HG02870 (cell line): ENCODE measurements around the gene A3GALT2.

Source experiments
- ATAC-seq: cut with Tn5 transposase; IDR thresholded peaks from one replicate; pipeline ENCODE4 v1.9.1; 2021; ENCODE audit warnings: mild to moderate bottlenecking, moderate library complexity; ENCODE audit not compliant: unreplicated experiment

A3GALT2 gene

DNA sequence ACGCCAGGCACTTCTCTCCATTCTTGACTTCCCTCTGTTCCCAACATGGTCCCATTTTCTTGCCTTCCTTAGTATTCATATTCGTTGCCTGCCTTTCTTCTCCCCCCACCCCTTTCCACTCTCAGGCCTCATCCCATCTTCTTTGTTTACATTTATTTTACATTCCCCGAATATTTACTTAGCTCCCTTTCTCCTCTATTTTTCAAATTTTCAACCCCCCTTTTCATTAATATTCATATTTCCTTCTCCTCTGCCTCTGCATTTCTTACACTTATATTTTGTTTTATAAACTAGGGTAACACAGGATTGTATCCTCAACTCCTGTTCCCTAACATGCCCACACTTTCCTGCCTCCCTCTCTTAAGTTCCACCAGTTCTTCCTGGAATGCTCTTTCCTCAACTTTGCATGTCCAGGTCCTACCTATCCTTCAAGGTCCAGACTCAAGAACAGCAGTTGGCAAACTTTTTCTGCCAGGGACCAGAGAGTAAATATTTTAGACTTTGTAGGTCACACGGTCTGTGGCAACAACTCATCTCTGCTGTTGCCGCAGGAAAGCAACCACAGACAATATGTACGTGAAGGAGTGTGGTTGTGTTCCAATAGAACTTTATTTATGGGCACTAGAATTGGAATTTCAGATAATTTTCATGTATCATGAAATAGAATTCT lies 29.8 kb upstream of the A3GALT2 start:
- no peak for ATAC-seq

DNA sequence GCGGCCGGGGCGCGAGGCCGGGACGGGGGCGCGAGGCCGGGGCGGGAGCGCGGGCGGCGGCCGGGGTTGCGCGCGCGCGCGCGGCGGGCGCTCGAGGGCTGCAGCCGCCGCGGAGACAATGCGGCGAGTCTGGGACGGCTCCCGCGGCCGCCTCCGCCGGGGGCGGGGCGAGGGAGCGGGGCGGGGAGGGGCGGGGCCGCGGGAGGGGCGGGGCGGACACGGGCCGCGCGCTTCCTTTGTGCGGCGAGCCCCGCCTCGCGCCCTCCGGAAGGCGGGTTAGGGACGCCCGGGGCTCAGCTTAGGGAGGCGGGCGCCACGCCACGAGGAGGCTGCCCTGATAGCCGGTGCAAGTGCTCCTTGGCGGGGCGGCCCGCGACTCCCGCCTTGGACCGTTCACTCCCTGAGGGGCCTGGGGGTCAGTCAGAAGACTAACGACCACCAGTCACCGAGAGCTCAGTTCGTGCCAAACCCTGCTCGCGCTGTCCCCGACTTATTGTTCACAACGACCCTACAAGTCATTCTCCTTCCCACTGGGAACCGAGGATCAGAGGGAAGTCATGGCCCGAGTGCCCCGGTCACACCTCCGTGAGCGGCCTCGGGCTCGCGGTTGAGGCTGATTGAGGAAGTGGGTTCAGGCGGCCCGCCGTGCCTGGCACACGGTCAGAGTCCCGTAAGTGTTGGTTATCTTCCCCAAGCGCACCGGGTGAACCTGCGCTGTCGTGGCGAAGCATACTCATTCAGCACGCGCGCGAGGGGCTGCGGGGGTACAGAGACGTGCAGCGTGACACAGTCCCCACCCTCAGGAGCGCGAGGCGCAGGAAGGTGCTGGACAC lies 29.1 kb upstream of the A3GALT2 start:
- peak; percentile 77 for ATAC-seq

DNA sequence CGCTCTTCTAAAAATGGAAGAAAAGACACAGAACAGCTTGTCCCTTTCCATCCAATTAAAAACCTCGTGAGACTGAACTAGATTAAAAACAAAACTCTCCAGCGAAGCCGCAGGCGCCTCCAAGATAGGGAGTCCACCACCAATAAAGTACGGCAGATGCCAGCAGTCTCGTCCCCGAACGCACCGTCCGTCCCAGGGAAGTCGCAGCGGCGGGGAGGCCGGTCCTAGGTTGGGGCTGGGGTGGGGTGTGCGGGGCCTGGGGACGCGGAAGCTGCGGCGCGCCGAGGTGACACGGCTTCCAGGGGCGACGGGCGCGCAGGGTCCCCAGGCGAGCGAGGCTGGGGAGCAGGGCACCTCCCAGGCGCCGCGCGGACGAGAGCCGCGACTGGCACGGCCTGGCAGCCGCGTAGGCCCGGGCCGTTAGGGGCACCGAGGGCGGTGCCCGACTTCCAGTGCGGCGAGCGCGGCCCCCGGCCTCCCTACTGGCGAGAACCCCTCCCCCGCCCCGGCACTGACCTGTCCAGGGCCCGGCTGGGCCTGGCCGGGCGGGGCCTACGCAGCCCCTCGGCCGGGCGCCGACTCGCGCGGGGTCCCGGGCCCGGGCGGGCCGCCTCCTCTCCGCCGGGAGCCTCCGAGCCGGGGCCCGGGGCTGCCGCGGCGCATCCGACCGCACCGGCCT lies 28.3 kb upstream of the A3GALT2 start:
- ATAC-seq = peak; percentile 24

DNA sequence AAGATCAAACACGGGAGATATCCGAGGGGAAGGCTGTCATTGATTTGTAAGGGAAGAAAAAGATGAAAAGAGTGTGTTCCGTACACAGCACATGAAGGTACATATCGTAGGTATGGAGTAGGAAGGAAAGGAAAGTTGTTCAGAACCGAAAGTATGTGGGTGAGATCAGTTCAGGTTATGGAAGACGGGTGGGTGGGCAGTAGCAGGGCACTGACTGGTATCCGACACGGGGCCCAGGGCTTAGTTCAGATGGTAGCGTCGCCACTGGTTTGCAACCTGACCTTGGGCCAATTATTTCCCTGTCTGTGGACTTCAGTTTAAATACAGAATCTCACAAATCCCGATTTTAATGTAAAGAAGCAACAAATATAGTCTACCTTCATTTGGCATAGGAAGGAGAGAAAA lies 27.8 kb upstream of the A3GALT2 start:
- ATAC-seq = no peak

DNA sequence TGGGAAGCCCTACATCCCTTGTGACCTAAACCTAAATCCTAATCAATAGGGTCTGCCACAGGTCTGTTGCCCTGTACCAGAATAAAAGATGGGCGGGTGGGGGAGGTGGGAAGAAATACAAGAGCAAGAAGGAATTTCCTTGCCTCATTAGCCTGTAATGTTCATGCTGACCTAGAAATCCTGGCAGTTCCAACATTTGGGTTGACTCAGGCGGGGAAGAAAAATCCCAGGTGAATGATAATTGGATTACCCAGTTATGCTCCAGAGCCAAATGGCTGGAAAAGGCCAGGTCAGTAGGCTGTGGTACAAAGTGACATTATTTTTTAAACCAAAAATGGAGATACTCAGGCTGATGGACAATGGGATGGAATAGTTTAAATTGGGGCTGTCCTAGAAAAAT lies 27.3 kb upstream of the A3GALT2 start:
- no peak for ATAC-seq

DNA sequence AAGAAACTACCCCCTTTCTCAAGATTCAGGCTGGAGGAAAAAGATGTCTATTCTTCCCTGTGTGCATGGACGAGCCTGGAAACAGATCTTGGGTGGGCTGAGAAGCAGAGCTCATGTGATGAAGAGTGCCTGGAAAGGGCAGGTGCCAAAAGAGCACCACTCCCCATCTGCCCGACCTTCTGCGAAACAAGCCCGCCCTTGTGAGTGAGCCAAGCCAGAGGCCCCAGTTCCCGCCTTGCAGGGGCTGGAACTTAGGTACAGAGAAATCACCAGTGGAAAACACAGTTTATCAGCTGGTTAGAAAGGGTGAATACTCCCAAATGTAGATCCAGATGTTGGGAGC lies 26.7 kb upstream of the A3GALT2 start:
- no peak for ATAC-seq

DNA sequence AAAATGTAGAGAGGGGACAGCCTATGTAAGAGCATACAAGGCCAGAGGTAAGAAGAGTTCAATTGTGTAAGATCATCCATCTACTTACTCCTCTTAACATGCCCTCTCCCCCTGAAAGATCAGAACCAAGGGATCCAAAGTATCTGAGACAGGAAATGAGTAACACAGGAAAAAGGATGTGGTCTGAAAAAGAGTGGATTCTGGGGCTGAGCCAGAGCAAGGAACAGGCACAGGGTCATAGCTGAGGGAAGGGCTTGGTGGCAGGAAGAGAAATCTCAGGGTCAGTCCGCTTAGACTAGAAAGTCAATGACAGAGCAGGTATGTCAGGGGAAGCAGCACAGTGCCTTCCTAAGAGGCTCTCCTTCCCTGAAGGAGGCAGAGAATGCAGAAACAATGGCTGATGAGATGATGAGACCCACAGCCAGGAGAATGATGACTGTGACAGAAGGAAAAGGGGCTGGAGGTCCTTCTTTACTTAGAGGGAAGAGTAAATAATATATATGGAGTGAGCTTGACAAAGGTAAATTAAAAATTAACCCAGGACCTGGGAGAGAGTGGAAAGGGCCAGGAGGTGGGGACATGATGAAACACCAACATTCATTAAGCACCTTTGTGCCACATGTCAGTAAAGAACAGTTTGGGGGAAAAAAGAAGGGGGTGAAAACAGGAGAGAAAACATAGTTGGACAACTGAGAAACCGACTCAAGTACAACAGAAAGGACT lies 26.2 kb upstream of the A3GALT2 start:
- no peak for ATAC-seq

DNA sequence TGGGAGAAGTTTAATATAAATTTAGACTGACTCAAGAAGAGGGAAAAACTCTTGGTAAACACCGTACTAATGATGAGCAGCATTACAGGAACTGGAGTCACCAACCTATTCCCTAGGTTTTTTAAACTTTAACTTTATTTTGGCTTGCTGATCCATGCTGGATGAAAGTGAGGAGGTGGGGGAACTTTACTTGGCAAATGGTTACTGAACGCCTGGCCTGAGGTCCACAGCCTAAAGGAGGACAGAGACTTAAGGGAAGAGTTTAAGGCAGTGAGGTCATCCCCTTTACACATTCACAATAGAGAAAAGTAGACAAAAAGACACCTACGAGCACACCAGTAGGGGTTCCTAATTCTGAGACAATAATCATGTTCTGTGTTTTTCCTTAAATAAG lies 25.6 kb upstream of the A3GALT2 start:
- ATAC-seq = no peak

DNA sequence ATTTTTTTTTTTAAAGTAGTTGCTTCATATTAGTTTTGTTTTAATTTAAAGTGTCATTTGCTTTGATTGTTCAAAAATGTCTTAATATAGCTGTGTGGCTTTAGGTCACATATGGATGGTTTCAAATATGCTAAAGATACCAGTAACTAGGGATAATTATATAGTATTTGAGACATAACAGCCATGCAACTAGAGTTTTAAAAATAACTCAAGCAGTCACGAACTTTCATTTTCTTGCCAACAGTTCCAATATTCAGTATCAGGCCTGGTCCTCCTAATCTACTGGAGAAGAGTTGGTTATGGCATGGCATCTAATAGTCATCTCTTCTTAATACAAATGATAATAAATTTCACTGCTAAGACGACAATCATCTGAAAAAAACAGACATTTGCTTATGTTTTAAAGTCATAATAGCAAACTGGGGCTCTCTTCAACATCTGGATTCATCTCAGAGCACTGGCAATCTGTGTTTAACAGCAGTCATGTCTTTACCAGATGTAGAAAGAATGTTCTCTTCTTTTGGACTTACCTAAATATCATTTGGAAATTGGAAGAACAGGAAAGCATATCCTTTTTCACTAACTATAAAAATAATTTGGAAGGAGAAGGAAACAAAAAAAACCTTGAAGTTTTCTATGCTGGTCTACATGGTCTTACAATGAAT lies 24.1 kb upstream of the A3GALT2 start:
- ATAC-seq = no peak

DNA sequence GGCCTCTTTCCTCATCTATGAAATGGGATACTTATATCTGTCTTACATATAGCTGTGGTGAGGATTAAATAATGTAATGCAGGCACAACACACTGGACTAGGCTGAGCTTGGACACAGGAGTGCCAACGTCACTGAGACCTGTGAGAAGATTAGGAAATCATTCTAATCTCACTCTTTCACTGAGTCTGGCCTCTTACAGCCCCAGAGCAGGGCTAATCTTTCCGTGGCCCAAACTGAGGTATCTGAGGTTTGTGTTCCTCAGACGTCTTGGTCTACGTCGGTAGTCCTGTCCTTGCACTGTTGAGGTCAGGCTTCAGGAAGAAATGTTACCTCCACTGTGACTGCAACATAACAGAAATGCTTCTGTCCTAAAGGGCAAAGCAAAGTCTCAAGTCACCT lies 22.6 kb upstream of the A3GALT2 start:
- no peak for ATAC-seq

DNA sequence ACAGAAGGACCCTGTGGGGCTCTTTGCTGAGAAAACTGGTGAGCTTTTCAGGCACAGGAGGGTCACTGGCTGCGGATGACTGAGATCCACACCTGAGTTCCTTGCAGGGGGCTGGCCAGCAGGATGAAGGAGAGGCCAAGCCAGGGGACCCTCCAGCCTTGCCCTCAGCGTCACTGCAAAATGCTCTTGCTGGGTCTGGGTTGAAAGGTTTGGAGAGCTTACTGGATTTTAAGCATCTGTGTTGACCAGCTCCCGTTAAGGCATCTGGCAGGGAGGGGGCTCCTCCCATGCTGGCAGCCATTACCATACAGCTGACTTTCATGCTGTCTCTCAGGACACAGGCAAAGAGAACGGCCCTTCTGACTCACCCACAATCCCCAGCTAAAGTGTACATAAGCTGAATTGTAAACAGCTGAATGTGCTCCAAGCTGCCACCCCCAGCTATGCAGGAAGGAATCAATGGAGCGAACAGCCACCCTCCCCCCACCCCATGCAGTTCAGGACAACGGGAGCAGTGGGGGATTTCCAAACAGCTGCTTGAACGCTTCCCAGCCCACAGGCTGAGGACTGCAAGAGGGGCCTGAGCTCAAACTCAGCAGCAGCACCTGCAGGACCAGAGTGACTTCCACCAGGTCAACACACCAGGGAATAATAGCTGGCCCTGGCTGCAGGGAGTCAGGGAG lies 21.3 kb upstream of the A3GALT2 start:
- ATAC-seq = no peak

DNA sequence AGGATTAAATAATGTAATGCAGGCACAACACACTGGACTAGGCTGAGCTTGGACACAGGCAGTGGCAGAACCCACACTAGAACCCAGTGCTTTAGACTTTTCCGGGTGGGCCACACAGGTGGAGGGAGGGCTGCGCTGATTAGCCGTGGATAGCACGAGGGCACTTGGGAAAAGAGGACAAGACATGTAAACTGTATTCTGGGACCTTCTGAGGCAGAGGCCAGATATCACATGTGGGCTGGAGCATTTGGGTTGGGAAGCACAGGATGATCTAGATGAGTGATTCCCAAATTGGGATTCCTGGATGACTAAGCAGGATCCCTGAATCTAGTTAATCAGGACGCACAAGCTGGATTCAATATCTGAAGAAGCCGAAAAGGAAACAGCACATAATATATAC lies 20.3 kb upstream of the A3GALT2 start:
- ATAC-seq = no peak

DNA sequence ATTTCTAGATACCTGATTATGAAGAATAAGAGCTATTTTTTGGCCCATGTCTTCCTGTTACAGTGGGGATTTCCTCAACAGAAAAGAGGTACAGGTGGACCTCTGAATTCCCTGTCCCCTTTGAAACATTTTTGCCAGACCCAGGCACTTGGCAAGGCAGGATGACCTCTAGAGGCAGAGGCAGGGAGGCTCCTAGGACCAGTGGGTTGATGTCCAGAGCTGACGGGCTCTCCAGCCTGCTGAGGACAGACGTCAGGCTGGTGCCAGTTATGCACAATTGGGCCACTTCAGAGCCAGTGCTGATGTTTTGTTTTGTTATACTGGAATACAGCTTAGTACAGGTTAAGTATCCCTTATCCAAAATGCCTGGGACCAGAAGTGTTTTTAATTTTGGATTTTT lies 18.5 kb upstream of the A3GALT2 start:
- ATAC-seq = no peak

DNA sequence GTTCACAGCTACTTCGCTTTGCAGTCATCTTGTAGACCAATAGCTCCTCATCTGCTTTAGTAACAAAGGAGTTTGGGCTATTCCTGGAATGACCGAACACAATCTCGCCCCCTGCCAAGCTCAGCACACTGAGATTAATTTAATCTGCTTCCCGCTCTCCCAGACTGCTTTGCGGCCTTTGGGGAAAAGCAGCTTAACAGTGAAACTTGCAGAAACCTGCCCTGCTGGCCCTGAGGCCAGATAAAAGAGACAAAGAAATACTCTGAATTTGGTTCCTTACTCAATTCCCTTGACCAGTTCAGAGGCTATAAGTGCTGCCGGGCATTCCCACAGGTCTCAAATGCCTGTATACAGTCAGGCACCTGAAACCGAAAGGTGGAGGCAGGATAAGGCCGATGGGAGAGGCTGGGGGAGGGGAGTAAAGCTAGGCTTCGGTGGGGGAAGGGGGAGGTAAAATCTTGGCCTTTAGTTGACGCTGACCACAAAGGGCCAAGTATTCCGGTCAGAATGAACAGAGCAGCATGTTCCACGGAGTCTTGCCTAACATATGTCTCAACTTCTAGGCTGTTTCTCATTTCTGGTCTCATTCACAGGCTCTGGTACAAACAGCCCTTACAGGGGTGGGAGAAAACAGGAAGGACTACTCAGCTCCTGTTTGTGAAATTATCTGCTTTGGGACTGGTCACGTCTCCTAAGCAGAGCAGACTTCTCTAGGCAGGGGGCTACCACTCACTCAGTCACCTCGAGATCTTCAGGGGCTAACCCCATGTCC lies 17.7 kb upstream of the A3GALT2 start:
- ATAC-seq = no peak

DNA sequence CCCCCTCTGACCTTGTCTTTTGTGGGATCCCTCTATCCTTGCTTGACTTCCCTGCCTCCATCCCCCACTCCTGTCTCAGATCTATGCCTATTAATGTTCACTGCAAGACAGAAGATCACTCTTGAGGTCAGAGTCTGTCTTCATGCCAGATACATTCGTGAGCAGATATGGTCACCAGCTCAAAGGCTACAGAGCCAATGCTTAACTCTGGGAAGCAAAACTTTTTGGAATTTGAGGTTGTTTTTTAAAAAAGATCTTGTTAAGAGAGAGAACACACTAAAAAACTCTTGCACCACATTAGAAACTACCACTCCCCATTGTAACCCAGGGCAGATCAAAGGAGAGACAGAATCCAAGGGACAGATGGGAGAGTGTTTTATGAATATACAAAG lies 17.1 kb upstream of the A3GALT2 start:
- ATAC-seq = no peak

DNA sequence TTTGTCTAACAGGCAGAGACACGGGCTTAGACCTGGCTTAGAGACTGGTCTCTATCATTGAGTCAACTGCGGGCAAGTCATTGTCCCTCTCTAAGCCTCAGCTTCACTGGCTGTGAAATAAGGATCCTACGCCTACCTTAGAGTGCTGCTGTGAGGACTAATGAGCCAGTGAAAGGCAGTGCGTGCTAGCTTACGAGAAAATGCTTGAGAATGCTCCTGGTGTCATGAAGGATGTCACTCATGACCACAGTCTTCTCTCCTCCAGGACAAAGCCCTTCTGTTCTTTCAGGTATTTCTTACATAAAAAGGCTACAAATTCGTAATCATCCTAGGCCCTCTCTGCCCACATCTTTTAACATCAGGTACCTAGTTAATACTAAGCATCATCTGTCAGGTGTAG lies 16.5 kb upstream of the A3GALT2 start:
- no peak for ATAC-seq

DNA sequence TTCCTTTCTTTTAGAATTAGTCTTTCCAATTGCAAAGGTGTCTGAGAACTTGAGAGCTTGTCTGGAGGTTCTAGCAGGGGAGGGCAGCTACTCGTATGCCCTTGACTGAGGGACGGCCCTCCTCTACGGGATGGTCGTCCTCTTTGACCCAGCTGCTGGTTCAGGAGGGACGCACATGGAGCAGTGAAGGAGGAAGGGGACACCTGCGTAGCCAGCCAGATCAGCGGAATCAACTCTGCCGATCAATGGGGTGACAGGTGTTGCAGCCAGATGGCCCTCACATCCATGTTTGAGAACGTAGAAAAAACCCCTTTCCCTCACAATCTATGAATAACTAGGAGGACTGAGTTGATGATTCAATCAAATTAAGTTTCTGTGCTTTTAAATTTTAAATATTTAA lies 15.7 kb upstream of the A3GALT2 start:
- no peak for ATAC-seq

DNA sequence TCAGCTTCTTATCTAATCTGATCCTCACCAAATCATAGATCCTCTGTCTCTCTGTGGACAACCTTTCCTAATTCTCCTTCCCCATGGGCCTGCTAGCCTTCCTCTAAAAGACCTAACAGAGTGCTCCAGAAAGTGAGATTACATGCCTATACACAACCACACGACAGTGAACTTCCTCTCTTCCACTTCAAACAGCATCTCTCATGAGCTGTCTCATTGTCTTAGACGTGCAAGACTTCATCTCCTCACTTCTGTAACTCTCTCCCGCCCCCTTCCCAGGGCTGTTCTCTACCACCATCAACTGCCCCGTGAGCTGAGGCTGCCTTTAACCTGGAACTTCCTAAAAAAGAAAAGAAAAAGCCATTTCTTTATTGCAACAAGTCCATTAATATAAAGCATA lies 14.1 kb upstream of the A3GALT2 start:
- no peak for ATAC-seq

DNA sequence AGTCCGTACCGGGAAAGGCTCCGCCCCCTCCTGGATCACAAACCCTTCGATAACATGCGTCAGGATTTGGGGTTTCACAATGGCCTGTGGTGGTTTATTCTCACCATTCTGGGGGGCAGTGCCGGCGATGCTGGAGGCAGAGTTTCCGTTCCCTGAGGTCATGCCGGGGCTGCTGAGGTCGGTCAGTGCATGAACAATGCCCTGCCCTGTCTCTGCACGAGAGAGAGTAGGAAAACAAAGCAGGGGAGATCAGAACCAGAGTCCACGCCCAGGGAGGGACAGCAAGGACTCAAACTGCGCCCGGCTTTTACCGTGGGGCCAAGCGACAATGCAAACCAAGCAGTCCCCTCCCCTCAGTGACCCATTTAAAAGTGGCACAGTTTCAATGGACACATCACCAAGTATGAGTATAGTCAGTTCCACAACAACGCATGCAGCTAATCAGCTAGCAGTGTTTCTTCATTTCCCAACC lies 13.2 kb upstream of the A3GALT2 start:
- no peak for ATAC-seq

DNA sequence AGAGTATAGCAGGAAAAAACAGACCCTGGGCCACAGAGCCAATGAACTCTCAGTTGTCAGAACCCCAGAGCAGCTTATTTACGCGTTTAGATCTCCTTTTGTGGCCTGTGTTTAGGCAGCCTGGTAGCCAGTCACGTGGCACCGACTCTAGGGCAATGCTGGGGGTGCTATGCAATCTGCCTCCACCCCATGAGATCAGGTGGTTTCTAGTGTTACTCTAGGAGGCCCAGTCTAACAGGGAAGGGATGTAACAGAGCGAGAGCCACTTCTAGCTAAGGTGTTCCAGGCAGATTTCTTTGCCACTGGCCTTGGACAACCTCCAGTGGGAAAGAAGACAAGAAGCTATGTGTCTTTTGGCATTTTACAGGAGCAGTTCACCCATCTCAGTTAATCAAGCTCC lies 12.0 kb upstream of the A3GALT2 start:
- no peak for ATAC-seq
